DMS 273 treated with DMSO at 0.1 percent for 48 hours (cell line): ENCODE data around the gene COL15A1.

ENCODE experiments used
- DNase-seq: peaks from one replicate; lab custom pipeline; 2025; lab: John Stamatoyannopoulos, UW

Gene COL15A1

GRCh38 chr9:99056886-99057664 is 113.4 kb downstream of the COL15A1 start:
- DNase-seq: no peak

DNA sequence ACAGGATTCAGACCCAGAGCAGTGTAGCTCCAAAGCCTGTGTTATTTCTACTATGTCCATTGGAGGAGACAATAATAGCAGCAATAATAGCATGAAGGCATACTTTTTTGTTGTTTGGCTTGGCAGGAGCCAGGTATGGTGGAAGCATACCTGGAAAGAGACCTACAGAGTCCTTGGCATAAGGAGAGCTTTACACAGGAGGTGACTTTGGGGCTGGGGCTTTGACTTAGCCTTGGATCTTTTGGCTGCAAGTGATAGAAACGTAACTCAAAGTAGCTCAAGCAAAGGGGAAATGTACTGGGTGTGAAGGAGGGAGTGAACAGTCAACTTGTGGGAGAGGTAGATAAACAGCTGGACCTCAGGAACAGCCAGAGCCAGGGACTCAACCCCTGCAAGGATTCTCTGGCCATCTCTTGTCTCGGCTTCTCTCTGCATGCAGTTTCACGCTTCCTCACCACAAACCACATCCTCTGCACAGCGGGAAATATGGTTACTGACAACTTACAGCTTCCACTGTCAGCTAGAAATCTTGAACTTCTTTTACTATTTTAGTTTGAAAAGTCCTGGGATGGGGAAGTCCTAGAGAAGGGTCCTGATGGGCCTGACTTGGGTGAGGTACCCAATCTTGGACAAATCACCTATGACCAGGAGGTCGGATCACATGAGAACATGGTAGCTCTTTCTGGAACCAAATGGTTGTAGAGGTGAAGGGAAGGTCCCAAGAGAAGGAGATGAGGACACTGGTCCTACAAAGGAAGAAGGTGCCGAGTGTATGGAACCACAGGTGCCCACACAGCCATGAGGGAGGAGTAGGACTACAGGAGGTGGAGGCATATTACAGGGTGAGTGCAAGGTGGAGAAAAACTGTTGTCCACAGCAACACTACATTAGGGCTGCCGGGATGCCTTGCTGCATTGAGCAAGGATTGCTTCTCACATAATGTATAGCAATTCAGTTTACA is 114.2 kb downstream of the COL15A1 start:
- no peak for DNase-seq

GRCh38 chr9:99058964-99059921 is 115.5 kb downstream of the COL15A1 start:
- DNase-seq: no peak

DNA sequence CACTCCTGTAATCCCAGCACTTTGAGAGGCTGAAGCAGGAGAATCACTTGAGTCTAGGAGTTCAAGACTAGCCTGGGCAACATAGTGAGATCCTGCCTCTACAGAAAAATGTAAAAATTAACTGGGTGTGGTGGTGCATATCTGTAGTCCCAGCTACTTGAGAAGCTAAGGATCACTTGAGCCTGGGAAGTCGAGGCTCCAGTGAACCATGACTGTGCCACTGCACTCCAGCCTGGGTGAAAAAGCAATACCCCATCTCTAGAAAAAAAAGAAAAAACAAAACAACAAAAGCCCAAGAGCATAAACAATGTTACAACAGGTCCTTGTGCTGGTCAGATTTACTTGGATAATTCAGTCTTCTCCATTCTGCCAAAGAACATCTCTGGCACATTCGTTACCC is 116.9 kb downstream of the COL15A1 start:
- DNase-seq: no peak

GRCh38 chr9:99062549-99062948 is 118.8 kb downstream of the COL15A1 start:
- no peak for DNase-seq

DNA sequence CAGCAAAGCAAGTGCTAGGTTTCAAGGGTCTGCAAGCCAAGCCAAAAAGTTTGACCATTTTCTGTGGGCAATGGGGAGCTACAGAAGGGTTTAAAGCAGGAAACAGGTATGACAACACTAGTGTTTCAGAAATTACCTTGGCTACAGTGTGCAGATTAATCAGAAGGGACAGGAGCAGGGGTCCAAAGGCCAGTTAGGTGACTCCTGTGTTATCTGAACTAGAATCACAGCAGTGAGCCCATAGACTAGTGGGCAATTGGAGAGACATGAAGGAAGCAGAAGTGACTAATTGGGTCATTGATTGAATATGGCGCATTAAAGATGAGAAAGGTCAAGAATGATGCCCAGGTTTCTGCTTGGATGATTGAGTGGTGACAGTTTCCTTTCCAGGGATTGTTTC is 119.8 kb downstream of the COL15A1 start:
- DNase-seq: no peak

DNA sequence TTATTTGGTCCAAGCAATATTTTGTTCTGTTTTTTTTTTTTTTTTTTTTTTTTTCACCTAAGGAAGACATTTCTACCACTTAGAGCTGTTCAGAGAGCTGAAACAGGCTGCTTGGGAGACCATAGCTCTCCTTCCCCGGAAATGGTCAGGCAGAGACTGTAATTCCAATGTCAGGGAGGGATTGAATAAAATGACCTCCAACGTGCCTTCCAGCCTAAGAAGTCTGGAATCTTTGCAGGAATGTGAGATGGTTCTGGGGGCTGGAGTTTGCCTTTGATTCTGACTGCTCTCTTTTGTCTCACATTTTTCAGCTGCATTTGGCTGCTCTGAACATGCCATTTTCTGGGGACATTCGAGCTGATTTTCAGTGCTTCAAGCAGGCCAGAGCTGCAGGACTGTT is 122.9 kb downstream of the COL15A1 start:
- DNase-seq: no peak

GRCh38 chr9:99069075-99069474 is 125.4 kb downstream of the COL15A1 start:
- no peak for DNase-seq

GRCh38 chr9:99069546-99069945 is 125.8 kb downstream of the COL15A1 start:
- no peak for DNase-seq

DNA sequence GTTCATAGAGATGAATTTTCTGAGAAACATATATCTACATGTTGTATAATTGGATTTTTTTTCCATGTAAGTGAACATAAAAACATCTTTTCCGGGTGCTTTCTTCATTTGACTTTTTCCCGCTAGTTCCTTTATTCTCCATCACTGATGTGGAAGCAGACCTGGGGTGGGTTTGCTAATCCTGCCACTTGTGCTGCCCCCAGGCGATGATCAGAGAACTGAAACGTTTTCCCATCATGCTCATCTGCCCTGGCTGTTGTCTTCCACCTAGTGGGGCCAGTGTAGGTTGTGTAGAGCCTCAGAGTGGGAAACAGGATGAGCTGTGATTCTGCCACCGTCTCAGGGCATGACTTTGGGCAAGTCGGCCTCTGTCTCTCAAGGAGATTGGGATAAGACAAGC is 127.0 kb downstream of the COL15A1 start:
- DNase-seq: no peak

DNA sequence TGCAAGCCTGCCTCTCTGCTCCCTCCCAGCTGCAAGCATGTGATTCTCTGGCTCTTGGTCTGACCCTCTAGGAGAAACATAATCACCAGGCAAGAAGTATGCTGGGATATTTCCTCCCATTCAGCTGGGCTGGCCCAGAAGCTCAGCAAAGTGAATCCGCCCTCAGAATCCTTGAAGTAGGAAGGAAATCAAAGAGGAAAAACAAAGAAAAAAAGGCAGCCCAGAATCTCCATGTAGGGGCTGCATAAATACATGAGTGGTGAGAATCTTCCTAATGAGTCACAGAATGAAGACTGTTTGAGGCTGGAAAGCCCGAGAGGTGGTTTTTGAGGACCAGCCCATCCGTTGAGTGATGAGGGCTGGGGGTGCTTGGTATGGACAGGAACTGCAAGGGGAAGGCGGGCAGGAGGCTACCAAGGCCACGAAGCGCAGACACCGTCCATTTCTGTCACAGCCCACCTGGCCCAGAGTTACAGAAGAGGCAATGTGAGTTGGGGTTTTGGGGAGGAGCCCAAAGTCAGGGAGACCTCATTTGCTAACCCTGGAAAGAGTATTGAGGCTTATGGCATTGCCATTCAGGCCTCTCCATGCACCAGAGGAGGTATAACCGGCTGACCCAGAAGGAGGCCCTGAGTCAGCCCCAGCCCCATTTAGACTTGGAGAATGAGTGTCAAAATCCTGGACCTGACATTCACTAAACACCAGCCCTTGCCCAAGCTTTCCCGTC is 127.8 kb downstream of the COL15A1 start:
- no peak for DNase-seq

- DNase-seq: no peak
Observed at GRCh38 chr9:99072040-99072394, 128.3 kb downstream of the COL15A1 start.

- no peak for DNase-seq
Observed at GRCh38 chr9:99073347-99073746, 129.6 kb downstream of the COL15A1 start.

GRCh38 chr9:99073985-99074901 is 130.5 kb downstream of the COL15A1 start:
- no peak for DNase-seq

DNA sequence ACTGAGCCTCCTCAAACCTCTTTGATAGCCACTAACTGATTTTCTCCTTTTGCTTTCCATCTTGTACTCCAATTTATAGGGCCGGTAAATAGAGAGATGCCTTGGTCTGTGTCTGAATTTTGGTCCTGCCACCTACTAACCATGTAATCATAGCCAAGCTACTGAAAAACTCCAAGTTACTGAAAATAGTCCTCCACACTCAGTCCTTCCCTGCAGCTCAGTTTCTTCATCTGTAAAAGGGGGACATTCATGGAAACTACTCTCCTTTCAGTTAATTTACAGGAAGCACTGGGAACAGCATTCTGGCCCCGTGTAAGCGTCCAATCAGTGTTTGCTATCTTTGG is 131.2 kb downstream of the COL15A1 start:
- DNase-seq: no peak

DNA sequence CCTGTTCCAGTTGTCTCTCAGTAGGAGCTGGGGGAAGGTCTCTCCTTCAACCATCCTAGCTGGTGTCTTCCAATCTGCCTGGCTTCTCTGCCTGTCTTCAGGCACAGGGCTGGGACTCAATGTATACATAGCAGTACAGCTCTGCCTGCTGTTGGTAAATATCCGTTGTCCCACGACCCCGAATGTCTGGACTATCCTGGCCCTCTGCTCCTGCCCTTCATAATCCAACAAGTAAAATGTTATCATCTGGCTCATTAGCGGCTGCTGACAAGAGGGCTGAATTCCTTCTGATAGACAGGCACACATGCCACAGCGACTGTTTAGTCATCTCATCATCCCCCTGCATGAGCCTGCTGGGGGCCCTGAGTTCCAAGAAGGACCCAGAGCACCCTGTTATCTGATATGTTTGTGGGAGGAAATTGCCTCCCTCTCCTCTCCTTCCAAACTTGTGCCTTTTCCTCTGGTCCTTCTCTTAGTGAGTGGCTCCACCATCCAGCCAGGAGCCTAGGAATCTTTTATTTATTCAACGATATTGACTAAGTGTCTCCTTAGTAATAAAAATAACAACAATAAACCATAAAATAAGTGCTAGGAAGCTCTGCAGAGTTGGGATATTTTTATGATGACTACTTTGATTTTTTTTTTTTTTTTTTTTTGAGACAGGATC is 131.7 kb downstream of the COL15A1 start:
- no peak for DNase-seq

DNA sequence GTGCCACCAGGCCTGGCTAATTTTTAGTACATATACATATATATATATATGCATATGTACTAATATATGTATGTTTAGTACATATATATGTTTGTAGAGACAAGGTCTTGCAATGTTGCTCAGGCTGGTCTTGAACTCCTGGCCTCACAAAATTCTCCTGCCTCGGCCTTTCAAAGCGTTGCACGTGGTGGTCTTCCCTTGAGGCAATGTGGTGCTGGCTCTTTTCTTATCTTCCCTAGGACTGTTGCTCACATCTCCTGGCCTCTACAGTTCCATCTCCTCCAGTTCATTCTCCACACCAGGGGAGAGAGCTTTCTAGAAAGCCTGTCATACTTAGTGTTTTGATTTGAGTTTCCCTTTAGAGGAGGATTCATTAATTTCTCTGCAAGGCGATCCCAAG is 132.3 kb downstream of the COL15A1 start:
- no peak for DNase-seq

DNA sequence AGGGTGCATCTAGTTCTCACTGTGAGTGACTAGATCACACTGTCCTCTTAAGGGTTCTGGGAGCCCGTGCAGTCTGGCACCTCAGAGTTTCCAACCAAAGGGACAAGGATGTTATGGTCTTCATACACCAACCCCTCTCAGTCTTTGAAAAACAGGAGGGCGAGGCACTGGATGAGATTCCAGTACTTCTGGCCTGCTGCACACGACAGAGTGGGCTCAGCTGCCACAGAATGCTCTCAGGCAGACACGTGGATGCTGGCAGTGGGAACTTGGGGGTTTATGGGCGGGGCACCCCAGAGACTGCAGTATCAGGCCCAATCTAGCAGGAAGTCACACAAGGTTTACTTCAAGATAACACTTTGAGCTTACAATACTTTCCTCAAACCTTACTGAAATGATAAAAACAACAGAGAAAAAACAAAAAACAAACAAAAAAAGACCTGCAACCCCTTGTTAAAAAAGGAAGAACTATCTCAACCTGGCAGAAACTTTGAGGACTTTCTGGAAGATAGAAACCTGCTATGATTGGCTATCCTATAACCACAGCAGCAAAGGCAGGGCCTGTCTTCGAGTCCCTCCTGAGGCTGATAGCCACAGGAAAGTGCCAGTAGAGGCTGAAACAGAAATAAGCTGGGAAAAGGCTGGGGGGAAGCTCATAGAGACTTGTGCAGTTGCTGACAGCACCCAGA is 132.9 kb downstream of the COL15A1 start:
- DNase-seq: no peak

DNA sequence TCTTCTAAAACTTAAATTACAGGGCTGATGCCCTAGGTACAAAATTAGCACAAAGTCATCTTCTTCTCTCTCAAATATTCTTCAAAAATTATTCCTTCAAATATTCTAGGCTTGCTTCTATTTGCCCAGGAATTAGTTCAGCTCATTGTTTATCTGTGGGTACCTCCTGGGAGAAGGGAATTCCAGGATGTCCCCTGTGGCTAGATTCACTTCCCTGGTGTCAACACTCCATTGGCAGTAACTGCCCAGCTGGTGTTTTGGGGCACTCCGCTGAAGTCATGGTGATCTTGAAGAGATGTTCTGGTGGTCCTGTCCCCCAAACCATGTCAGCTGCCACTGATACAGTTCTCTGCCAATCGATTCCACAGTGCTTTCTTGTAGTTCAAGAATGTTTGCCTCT is 135.0 kb downstream of the COL15A1 start:
- no peak for DNase-seq
